Body of pancreas (tissue), 4 donors: Measurements from ENCODE around the gene C1orf232. TPM values are rescaled to one million over a fixed set of nuclear protein-coding genes. Genes with fewer than 3 reads are reported as not detected.

Source experiments
- ATAC-seq: fragments of 150-250 bp; one replicate; pipeline ENCODE4 v1.9.1; 2016
- DNase-seq, 4 donors: peaks; one replicate each; pipeline ENCODE4 v3.0.0-alpha.2; 2019
- H3K27ac ChIP-seq, 4 donors: fragments of 200-600 bp; sonication (generic); 1 replicate in 3 of 4; 2 replicates in 1 of 4; pipeline versions ENCODE4 v1.5.1 to v1.6.1; 2016 to 2019; ENCODE audit warnings: mild to moderate bottlenecking in 1 of 4, mixed read lengths in 1 of 4, moderate library complexity in 1 of 4
- H3K27me3 ChIP-seq, 2 donors: fragments of 200-600 bp; sonication (generic); one replicate each; pipeline ENCODE4 v1.6.0; 2016; ENCODE audit warnings: mild to moderate bottlenecking in 1 of 2
- H3K36me3 ChIP-seq, 2 donors: fragments of 200-600 bp; sonication (generic); replicated peaks in 1 of 2; 2 replicates each; pipeline ENCODE4 v1.5.1; 2016; ENCODE audit warnings: low read depth in 2 of 2; ENCODE audit not compliant: insufficient read depth in 1 of 2
- H3K4me1 ChIP-seq: fragments of 200-600 bp; sonication (generic); one replicate; pipeline ENCODE4 v1.6.0; 2016
- H3K4me3 ChIP-seq, 2 donors: fragments of 200-600 bp; sonication (generic); 1 replicate in 1 of 2; 2 replicates in 1 of 2; pipeline ENCODE4 v1.5.1; 2016 to 2019
- H3K9me3 ChIP-seq, 3 donors: fragments of 200-600 bp; sonication (generic); 1 replicate in 2 of 3; 2 replicates in 1 of 3; pipeline ENCODE4 v1.5.1; 2016
- POLR2A ChIP-seq, 3 donors: fragments of 450-650 bp; IDR thresholded peaks; one replicate each; pipeline ENCODE4 v1.6.1; 2016; ENCODE audit warnings: antibody characterized with exemption in 3 of 3, mild to moderate bottlenecking in 2 of 3
- WGBS, 2 donors: methylation state at CpG; one replicate each; pipeline ENCODE4 v1.1.5; 2017; 5-methylcytosine and 5-hydroxymethylcytosine counted together
- intact Hi-C: fragments of 100-400 bp; cut with DNase I; formaldehyde crosslinking; loops from one replicate; pipeline ENCODE4 v1.15.1; 2023
- total RNA-seq, 2 donors: library from RNA; depleted of rRNA; stranded (reverse); fragments of >200 nt; gene quantifications; one replicate each; pipeline ENCODE4 v1.1.0, GENCODE V29; 2016
- TF ChIP-seq, protein P1 (sequence below), 7 experiments: fragments of 450-650 bp in 4 of 7; fragments of 200-600 bp in 3 of 7; sonication (generic) in 3 of 7; IDR thresholded peaks; one replicate each; pipeline ENCODE4 v1.5.1; 2016 to 2019; ENCODE audit warnings: antibody characterized with exemption in 7 of 7

C1orf232 gene
- total RNA-seq, 2 donors from 2014 or later: not detected

DNA sequence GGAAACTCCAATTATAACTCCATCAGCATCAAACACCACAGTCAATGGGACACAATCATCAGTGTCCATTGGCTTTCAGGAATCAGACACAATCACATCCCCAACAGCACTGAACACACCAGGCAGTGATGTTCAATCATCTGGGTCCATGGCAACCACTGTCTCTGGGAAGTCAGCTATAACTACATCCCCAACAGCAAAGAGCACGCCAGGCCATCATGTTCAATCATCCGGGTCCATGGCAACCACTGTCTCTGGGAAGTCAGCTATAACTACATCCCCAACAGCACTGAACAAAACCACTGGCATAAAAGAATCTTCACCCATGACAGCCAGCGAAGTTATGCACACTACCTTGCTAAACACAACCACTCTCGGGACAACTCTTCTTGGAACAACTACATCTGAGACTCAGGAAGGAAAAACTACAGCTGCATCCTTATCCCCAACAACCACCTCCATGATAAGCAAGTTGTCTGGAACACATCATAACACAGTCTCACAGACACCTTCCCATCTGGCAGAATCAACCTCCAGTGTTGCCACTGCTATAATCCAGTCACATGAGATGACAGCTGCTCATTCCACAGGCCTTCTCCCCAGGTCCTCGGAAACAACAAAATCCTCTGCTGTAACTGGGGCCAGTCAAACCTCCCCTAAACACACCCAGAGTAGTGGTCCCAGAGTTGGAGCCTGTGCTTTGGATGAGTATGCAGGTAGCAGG is 41.5 kb upstream of the C1orf232 start:
- no peak overlapping the region for H3K4me3 ChIP-seq
- no peak for ATAC-seq
- no peaks in the 10 kb centered on the region for H3K27me3 ChIP-seq
- no peaks in the 10 kb centered on the region for H3K4me1 ChIP-seq
- intact Hi-C loops: no loop called here
- WGBS, 2 donors: 73 to 74% methylated on average over 4 to 5 of the region's 5 CpGs
- no peak overlapping the region for H3K27ac ChIP-seq
- TF ChIP-seq POLR2A (IDR thresholded peaks at IDR 0.05): no peak
- TF ChIP-seq, protein P1, sequence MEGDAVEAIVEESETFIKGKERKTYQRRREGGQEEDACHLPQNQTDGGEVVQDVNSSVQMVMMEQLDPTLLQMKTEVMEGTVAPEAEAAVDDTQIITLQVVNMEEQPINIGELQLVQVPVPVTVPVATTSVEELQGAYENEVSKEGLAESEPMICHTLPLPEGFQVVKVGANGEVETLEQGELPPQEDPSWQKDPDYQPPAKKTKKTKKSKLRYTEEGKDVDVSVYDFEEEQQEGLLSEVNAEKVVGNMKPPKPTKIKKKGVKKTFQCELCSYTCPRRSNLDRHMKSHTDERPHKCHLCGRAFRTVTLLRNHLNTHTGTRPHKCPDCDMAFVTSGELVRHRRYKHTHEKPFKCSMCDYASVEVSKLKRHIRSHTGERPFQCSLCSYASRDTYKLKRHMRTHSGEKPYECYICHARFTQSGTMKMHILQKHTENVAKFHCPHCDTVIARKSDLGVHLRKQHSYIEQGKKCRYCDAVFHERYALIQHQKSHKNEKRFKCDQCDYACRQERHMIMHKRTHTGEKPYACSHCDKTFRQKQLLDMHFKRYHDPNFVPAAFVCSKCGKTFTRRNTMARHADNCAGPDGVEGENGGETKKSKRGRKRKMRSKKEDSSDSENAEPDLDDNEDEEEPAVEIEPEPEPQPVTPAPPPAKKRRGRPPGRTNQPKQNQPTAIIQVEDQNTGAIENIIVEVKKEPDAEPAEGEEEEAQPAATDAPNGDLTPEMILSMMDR (IDR thresholded peaks at IDR 0.05): no peak
- DNase-seq: no peak
- no peaks in the 10 kb centered on the region for H3K36me3 ChIP-seq
- H3K9me3 ChIP-seq: no peaks in the 10 kb centered on the region

DNA sequence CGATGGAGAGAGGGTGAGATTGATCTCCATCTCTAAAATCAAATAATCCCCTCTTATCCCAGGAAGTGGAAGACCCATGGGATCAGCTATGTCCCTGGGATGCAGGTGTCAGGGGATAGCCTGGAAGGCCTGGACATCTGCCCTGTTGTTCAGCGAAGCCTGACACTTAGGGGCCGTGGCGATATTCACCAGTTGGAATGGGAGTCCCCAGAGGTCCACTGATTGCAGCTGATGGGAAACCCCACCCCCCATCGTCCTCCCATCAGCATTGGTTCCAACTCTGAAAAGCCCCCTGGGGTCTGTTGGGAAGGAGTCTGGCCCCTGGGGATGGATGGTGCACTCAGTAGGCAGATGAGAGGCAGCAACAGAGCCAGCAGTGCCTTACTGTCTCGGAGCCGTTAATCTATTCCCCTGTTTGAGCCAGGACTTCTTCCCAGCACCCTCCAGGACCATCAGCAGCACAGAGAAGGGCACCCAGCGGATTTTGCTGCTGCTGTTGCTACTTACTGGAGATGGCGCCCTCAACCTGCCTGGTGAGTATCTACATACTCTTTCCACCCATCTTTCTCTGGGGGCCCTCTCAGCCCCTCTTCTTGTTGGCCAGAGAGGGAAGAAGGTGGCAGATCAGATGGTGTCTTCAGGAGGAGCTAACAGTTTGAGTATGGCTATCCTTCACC is 35.0 kb upstream of the C1orf232 start:
- H3K27ac ChIP-seq: no peak overlapping the region
- no peaks in the 10 kb centered on the region for H3K9me3 ChIP-seq
- 47 to 64% methylated on average over 7 to 9 of the region's 9 CpGs for whole genome bisulfite sequencing, 2 donors
- ATAC-seq (no peak), DNase-seq (no peak)
- H3K4me1 ChIP-seq: no peaks in the 10 kb centered on the region
- H3K36me3 ChIP-seq: no peaks in the 10 kb centered on the region
- intact Hi-C loops: no loop called here
- TF ChIP-seq, protein P1 (IDR thresholded peaks at IDR 0.05): no peak
- no peak for TF ChIP-seq POLR2A (IDR thresholded peaks at IDR 0.05)
- no peaks in the 10 kb centered on the region for H3K27me3 ChIP-seq
- H3K4me3 ChIP-seq: no peak overlapping the region

DNA sequence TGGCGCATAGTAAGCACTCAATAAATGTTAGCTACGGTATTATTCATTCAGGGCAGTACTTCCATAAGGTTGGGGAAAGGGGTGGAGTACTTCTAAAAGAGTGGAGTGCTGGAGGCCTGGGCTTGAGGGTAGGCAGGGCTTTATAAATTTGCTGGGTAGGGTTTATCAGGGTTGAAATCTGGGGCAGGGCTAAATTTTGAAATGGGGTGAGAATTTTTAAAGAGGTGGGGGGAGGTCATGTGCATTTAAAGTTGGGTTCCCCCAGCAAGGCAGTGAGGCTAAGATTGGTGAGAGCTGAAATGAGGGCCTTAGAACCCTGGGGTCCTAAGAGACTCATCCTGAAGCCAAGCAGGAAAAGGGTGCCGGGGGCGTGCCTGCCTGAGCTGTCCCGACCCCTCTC is 31.6 kb upstream of the C1orf232 start:
- Histone ChIP-seq H3K36me3 (no peaks in the 10 kb centered on the region), H3K9me3 (no peaks in the 10 kb centered on the region), H3K4me1 (no peaks in the 10 kb centered on the region), H3K27me3 (no peaks in the 10 kb centered on the region), H3K4me3 (no peak overlapping the region), H3K27ac (no peak overlapping the region)
- 86 to 88% methylated on average over 5 of the region's 5 CpGs for WGBS, 2 donors
- TF ChIP-seq POLR2A (IDR thresholded peaks at IDR 0.05): no peak
- TF ChIP-seq, protein P1 (IDR thresholded peaks at IDR 0.05): no peak
- ATAC-seq: no peak
- DNase-seq: no peak
- intact Hi-C loops: no loop called here

DNA sequence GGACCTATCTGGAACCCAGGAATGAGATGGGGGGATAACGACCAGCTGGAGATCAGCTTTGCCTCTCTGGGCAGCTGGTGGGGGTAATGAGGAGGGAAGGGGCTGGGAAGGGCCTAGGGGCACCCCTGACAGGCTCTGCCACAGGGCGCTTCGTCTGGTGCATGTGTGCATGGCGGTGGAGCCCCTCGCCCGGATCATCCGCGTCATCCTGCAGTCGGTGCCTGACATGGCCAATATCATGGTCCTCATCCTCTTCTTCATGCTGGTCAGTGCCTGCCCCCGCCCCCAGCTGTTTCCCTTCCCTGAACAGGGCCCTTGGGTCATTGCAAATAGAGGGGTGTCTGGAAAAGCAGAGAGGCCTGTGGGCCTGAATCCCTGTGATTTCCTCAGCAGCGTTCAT is 29.1 kb upstream of the C1orf232 start:
- DNase-seq: no peak
- WGBS, 2 donors: 67 to 79% methylated on average over 11 of the region's 11 CpGs
- H3K4me3 ChIP-seq: no peak overlapping the region
- H3K27me3 ChIP-seq: no peaks in the 10 kb centered on the region
- no peaks in the 10 kb centered on the region for H3K9me3 ChIP-seq
- TF ChIP-seq, protein P1 (IDR thresholded peaks at IDR 0.05): no peak
- TF ChIP-seq POLR2A (IDR thresholded peaks at IDR 0.05): no peak
- no peaks in the 10 kb centered on the region for H3K36me3 ChIP-seq
- H3K27ac ChIP-seq: no peak overlapping the region
- no peak for ATAC-seq
- H3K4me1 ChIP-seq: no peaks in the 10 kb centered on the region
- intact Hi-C loops: no loop called here
